HEK293 (cell line): ENCODE data around the gene SELENOF.

ENCODE experiments used
- GLIS2 ChIP-seq: fragments of 450-650 bp; formaldehyde crosslinking; IDR thresholded peaks from 2 replicates; pipeline ENCODE4 v1.5.1; 2016; ENCODE audit warnings: missing biosample characterization, missing genetic modification characterization
- HOXC10 ChIP-seq: sonication (generic); formaldehyde crosslinking; IDR thresholded peaks from 2 replicates; pipeline ENCODE4 v1.8.1; 2023; ENCODE audit warnings: mild to moderate bottlenecking, missing genetic modification reagents
- IKZF3 ChIP-seq: fragments of 450-650 bp; IDR thresholded peaks from 2 replicates; pipeline ENCODE4 v1.5.0; 2018; ENCODE audit warnings: missing biosample characterization, mild to moderate bottlenecking, missing genetic modification characterization, moderate library complexity
- MEIS1 ChIP-seq: sonication (generic); formaldehyde crosslinking; IDR thresholded peaks from 2 replicates; pipeline ENCODE4 v1.8.1; 2022; ENCODE audit warnings: missing genetic modification reagents, mild to moderate bottlenecking, borderline replicate concordance
- PRDM1 ChIP-seq: fragments of 450-650 bp; formaldehyde crosslinking; IDR thresholded peaks from 2 replicates; pipeline ENCODE4; 2016; ENCODE audit warnings: missing biosample characterization, missing genetic modification characterization
- SP2 ChIP-seq: fragments of 450-650 bp; formaldehyde crosslinking; IDR thresholded peaks from 2 replicates; pipeline ENCODE4 v1.5.1; 2016; ENCODE audit warnings: missing biosample characterization, missing genetic modification characterization
- TCF7L2 ChIP-seq: IDR thresholded peaks from 2 replicates; pipeline ENCODE4 v1.6.1; 2011; ENCODE audit warnings: low read depth, mild to moderate bottlenecking, inconsistent platforms, low read length, moderate library complexity, borderline replicate concordance
- TRIM28 ChIP-seq: IDR thresholded peaks from 2 replicates; pipeline ENCODE4 v1.6.1; 2011; ENCODE audit warnings: low read length, control low read depth, borderline replicate concordance
- ZBTB1 ChIP-seq: fragments of 450-650 bp; formaldehyde crosslinking; IDR thresholded peaks from 2 replicates; pipeline ENCODE4 v1.5.1; 2016; ENCODE audit warnings: missing biosample characterization, missing genetic modification characterization
- ZBTB7A ChIP-seq: fragments of 450-650 bp; formaldehyde crosslinking; IDR thresholded peaks from 2 replicates; pipeline ENCODE4 v1.5.1; 2016; ENCODE audit warnings: low read depth, missing biosample characterization, missing genetic modification characterization
- ZFP37 ChIP-seq: fragments of 450-650 bp; formaldehyde crosslinking; IDR thresholded peaks from 2 replicates; pipeline ENCODE4 v1.5.1; 2016; ENCODE audit warnings: missing biosample characterization, missing genetic modification characterization
- ZFP69B ChIP-seq: fragments of 450-650 bp; formaldehyde crosslinking; IDR thresholded peaks from 2 replicates; pipeline ENCODE4 v1.5.1; 2016; ENCODE audit warnings: missing biosample characterization, missing genetic modification characterization
- ZNF155 ChIP-seq: fragments of 450-650 bp; formaldehyde crosslinking; IDR thresholded peaks from 2 replicates; pipeline ENCODE4 v1.5.1; 2016; ENCODE audit warnings: missing biosample characterization, missing genetic modification characterization
- ZNF16 ChIP-seq: fragments of 450-650 bp; formaldehyde crosslinking; IDR thresholded peaks from 2 replicates; pipeline ENCODE4 v1.5.1; 2016; ENCODE audit warnings: low read depth, missing biosample characterization, missing genetic modification characterization
- ZNF24 ChIP-seq: fragments of 450-650 bp; formaldehyde crosslinking; IDR thresholded peaks from 2 replicates; pipeline ENCODE4 v1.5.1; 2016; ENCODE audit warnings: missing biosample characterization, missing genetic modification characterization
- ZNF335 ChIP-seq: fragments of 450-650 bp; formaldehyde crosslinking; conservative IDR thresholded peaks from 2 replicates; pipeline ENCODE4 v1.5.1; 2016; ENCODE audit warnings: missing biosample characterization, missing genetic modification characterization
- ZNF341 ChIP-seq: fragments of 450-650 bp; formaldehyde crosslinking; IDR thresholded peaks from 2 replicates; pipeline ENCODE4; 2016; ENCODE audit warnings: low read depth, missing biosample characterization, missing genetic modification characterization
- ZNF354C ChIP-seq: fragments of 450-650 bp; formaldehyde crosslinking; IDR thresholded peaks from 2 replicates; pipeline ENCODE4 v1.5.1; 2016; ENCODE audit warnings: missing biosample characterization, missing genetic modification characterization, low read depth, borderline replicate concordance
- ZNF416 ChIP-seq: fragments of 450-650 bp; formaldehyde crosslinking; IDR thresholded peaks from 2 replicates; pipeline ENCODE4 v1.5.1; 2016; ENCODE audit warnings: missing biosample characterization, missing genetic modification characterization
- ZNF510 ChIP-seq: fragments of 450-650 bp; formaldehyde crosslinking; IDR thresholded peaks from 2 replicates; pipeline ENCODE4 v1.5.1; 2018; ENCODE audit warnings: mild to moderate bottlenecking, missing genetic modification characterization, missing biosample characterization; ENCODE audit not compliant: insufficient replicate concordance
- ZNF530 ChIP-seq: fragments of 450-650 bp; formaldehyde crosslinking; IDR thresholded peaks from 2 replicates; pipeline ENCODE4 v1.5.1; 2016; ENCODE audit warnings: low read depth, missing biosample characterization, missing genetic modification characterization
- ZNF558 ChIP-seq: fragments of 450-650 bp; formaldehyde crosslinking; IDR thresholded peaks from 2 replicates; pipeline ENCODE4 v1.5.1; 2016; ENCODE audit warnings: missing biosample characterization, missing genetic modification characterization
- ZNF626 ChIP-seq: fragments of 450-650 bp; sonication (Bioruptor Pico); formaldehyde crosslinking; IDR thresholded peaks from 2 replicates; pipeline ENCODE4 v1.5.1; 2018; ENCODE audit warnings: missing biosample characterization, missing genetic modification characterization, inconsistent platforms
- ZSCAN23 ChIP-seq: fragments of 450-650 bp; formaldehyde crosslinking; IDR thresholded peaks from 2 replicates; pipeline ENCODE4 v1.5.1; 2016; ENCODE audit warnings: missing biosample characterization, missing genetic modification characterization
- TF ChIP-seq, protein P1 (sequence below): fragments of 450-650 bp; formaldehyde crosslinking; IDR thresholded peaks from 2 replicates; pipeline ENCODE4 v1.5.1; 2017; ENCODE audit warnings: missing biosample characterization, missing genetic modification characterization
- TF ChIP-seq, protein P2 (sequence below): fragments of 450-650 bp; formaldehyde crosslinking; IDR thresholded peaks from 2 replicates; pipeline ENCODE4 v1.5.1; 2016; ENCODE audit warnings: missing biosample characterization, missing genetic modification characterization
- TF ChIP-seq, protein P3 (sequence below): fragments of 450-650 bp; formaldehyde crosslinking; IDR thresholded peaks from 2 replicates; pipeline ENCODE4 v1.5.0; 2017; ENCODE audit warnings: missing biosample characterization, missing genetic modification characterization, borderline replicate concordance
- TF ChIP-seq, protein P4 (sequence below): fragments of 450-650 bp; formaldehyde crosslinking; IDR thresholded peaks from 2 replicates; pipeline ENCODE4 v1.5.1; 2016; ENCODE audit warnings: missing biosample characterization, missing genetic modification characterization
- TF ChIP-seq, protein P5 (sequence below): fragments of 450-650 bp; formaldehyde crosslinking; IDR thresholded peaks from 2 replicates; pipeline ENCODE4 v1.5.1; 2016; ENCODE audit warnings: missing biosample characterization, missing genetic modification characterization, low read depth
- TF ChIP-seq, protein P6 (sequence below): fragments of 450-650 bp; formaldehyde crosslinking; optimal IDR thresholded peaks from 2 replicates; pipeline ENCODE3; 2016; ENCODE audit warnings: missing biosample characterization, mild to moderate bottlenecking, missing genetic modification characterization

SELENOF gene

DNA sequence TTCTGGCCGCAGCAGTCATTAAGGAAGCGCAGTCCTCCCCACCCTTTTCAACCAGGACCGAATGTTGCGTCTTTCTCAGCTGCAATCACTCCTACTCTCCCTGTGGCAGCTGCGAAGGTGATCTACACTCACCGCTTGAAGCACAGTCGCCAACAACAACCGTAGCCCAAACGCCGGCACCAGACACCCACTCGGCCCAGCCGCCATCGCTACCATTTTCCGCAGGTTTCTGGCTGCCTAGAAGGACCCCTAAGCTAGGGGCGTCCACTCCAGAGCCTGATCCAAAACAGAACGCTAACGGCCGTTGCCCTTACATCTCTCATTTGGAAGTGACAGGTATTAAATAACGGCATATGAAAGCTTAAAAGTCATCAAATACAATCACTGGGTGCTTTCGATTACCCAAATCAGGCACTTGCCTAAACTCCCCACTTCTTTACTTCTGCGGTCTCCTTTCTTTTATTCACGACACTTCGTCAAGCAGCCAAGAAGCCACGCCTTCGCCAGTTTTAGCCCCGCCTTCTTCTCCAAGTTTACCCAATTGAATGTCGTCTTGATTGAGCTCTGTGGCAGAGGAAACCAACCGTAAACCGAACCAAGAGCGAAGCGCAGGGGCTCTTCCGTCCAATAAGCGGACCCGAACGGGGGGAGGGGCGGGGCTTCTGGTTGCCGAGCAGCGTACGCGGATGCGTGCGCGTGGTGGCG is at the start of gene SELENOF (continued):
- TF ChIP-seq ZNF335 (tag by site-specific recombination) (peak; percentile 100), TCF7L2 (no peak), SP2 (tag by site-specific recombination) (peak; percentile 82), ZNF354C (tag by site-specific recombination) (no peak), ZNF530 (tag by site-specific recombination) (no peak), ZSCAN23 (tag by site-specific recombination) (no peak), ZNF416 (tag by site-specific recombination) (no peak), IKZF3 (tag by site-specific recombination) (no peak), ZNF16 (tag by site-specific recombination) (no peak), PRDM1 (tag by site-specific recombination) (peak; percentile 50; the same call in 1 of the 2 replicates), ZNF341 (tag by site-specific recombination) (no peak), ZNF155 (no peak), ZNF626 (no peak), ZFP37 (0 out of 2 replicates have a peak, but pooled peaks have one; percentile 7), MEIS1 (CRISPR knock-in tag) (no peak), ZFP69B (tag by site-specific recombination) (no peak), ZNF558 (no peak), HOXC10 (CRISPR knock-in tag) (no peak), ZNF510 (tag by site-specific recombination) (no peak), TRIM28 (no peak), ZNF24 (tag by site-specific recombination) (peak; percentile 44; the same call in 1 of the 2 replicates), ZBTB1 (tag by site-specific recombination) (no peak), ZBTB7A (tag by site-specific recombination) (no peak), GLIS2 (tag by site-specific recombination) (no peak)
- TF ChIP-seq, protein P1, sequence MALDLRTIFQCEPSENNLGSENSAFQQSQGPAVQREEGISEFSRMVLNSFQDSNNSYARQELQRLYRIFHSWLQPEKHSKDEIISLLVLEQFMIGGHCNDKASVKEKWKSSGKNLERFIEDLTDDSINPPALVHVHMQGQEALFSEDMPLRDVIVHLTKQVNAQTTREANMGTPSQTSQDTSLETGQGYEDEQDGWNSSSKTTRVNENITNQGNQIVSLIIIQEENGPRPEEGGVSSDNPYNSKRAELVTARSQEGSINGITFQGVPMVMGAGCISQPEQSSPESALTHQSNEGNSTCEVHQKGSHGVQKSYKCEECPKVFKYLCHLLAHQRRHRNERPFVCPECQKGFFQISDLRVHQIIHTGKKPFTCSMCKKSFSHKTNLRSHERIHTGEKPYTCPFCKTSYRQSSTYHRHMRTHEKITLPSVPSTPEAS = no peak
- TF ChIP-seq, protein P2, sequence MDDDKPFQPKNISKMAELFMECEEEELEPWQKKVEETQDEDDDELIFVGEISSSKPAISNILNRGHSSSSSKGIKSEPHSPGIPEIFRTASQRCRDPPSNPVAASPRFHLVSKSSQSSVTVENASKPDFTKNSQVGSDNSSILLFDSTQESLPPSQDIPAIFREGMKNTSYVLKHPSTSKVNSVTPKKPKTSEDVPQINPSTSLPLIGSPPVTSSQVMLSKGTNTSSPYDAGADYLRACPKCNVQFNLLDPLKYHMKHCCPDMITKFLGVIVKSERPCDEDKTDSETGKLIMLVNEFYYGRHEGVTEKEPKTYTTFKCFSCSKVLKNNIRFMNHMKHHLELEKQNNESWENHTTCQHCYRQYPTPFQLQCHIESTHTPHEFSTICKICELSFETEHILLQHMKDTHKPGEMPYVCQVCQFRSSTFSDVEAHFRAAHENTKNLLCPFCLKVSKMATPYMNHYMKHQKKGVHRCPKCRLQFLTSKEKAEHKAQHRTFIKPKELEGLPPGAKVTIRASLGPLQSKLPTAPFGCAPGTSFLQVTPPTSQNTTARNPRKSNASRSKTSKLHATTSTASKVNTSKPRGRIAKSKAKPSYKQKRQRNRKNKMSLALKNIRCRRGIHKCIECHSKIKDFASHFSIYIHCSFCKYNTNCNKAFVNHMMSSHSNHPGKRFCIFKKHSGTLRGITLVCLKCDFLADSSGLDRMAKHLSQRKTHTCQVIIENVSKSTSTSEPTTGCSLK (tag by site-specific recombination) = no peak
- TF ChIP-seq, protein P3, sequence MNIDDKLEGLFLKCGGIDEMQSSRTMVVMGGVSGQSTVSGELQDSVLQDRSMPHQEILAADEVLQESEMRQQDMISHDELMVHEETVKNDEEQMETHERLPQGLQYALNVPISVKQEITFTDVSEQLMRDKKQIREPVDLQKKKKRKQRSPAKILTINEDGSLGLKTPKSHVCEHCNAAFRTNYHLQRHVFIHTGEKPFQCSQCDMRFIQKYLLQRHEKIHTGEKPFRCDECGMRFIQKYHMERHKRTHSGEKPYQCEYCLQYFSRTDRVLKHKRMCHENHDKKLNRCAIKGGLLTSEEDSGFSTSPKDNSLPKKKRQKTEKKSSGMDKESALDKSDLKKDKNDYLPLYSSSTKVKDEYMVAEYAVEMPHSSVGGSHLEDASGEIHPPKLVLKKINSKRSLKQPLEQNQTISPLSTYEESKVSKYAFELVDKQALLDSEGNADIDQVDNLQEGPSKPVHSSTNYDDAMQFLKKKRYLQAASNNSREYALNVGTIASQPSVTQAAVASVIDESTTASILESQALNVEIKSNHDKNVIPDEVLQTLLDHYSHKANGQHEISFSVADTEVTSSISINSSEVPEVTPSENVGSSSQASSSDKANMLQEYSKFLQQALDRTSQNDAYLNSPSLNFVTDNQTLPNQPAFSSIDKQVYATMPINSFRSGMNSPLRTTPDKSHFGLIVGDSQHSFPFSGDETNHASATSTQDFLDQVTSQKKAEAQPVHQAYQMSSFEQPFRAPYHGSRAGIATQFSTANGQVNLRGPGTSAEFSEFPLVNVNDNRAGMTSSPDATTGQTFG (tag by site-specific recombination) = no peak
- TF ChIP-seq, protein P4, sequence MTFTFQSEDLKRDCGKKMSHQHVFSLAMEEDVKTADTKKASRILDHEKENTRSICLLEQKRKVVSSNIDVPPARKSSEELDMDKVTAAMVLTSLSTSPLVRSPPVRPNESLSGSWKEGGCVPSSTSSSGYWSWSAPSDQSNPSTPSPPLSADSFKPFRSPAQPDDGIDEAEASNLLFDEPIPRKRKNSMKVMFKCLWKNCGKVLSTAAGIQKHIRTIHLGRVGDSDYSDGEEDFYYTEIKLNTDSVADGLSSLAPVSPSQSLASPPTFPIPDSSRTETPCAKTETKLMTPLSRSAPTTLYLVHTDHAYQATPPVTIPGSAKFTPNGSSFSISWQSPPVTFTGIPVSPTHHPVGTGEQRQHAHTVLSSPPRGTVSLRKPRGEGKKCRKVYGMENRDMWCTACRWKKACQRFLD (tag by site-specific recombination) = no peak
- TF ChIP-seq, protein P5, sequence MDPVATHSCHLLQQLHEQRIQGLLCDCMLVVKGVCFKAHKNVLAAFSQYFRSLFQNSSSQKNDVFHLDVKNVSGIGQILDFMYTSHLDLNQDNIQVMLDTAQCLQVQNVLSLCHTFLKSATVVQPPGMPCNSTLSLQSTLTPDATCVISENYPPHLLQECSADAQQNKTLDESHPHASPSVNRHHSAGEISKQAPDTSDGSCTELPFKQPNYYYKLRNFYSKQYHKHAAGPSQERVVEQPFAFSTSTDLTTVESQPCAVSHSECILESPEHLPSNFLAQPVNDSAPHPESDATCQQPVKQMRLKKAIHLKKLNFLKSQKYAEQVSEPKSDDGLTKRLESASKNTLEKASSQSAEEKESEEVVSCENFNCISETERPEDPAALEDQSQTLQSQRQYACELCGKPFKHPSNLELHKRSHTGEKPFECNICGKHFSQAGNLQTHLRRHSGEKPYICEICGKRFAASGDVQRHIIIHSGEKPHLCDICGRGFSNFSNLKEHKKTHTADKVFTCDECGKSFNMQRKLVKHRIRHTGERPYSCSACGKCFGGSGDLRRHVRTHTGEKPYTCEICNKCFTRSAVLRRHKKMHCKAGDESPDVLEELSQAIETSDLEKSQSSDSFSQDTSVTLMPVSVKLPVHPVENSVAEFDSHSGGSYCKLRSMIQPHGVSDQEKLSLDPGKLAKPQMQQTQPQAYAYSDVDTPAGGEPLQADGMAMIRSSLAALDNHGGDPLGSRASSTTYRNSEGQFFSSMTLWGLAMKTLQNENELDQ (tag by site-specific recombination) = no peak
- TF ChIP-seq, protein P6, sequence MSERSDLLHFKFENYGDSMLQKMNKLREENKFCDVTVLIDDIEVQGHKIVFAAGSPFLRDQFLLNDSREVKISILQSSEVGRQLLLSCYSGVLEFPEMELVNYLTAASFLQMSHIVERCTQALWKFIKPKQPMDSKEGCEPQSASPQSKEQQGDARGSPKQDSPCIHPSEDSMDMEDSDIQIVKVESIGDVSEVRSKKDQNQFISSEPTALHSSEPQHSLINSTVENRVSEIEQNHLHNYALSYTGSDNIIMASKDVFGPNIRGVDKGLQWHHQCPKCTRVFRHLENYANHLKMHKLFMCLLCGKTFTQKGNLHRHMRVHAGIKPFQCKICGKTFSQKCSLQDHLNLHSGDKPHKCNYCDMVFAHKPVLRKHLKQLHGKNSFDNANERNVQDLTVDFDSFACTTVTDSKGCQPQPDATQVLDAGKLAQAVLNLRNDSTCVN (tag by site-specific recombination) = no peak
